Liver (tissue), 3 donors: ENCODE measurements around the gene ZNF74.

ENCODE experiments used
- CTCF ChIP-seq: fragments of 150-350 bp; IDR thresholded peaks from 2 replicates; pipeline ENCODE4 v1.5.1; 2017; ENCODE audit warnings: improper control_type of control experiment, low read depth, low read length; ENCODE audit not compliant: missing input control
- GABPA ChIP-seq, 2 donors: IDR thresholded peaks in 1 of 2; conservative IDR thresholded peaks in 1 of 2; 2 replicates each; pipeline ENCODE4 v1.6.1; 2016; ENCODE audit warnings: antibody characterized with exemption in 2 of 2, mild to moderate bottlenecking in 1 of 2, moderate library complexity in 1 of 2
- HNF4A ChIP-seq, 2 donors: conservative IDR thresholded peaks; 2 replicates each; pipeline ENCODE4 v1.6.1; 2016; ENCODE audit warnings: antibody characterized with exemption in 2 of 2, mild to moderate bottlenecking in 2 of 2
- JUND ChIP-seq, 2 donors: IDR thresholded peaks; 2 replicates each; pipeline ENCODE4 v1.6.1; 2016; ENCODE audit warnings: antibody characterized with exemption in 2 of 2
- RAD21 ChIP-seq, 2 donors: IDR thresholded peaks; 2 replicates each; pipeline ENCODE4 v1.6.1; 2016; ENCODE audit warnings: antibody characterized with exemption in 2 of 2, mild to moderate bottlenecking in 2 of 2
- SP1 ChIP-seq: IDR thresholded peaks from 2 replicates; pipeline ENCODE4 v1.6.1; 2018; ENCODE audit warnings: antibody characterized with exemption, mild to moderate bottlenecking
- TAF1 ChIP-seq: conservative IDR thresholded peaks from 2 replicates; pipeline ENCODE4 v1.6.1; 2016; ENCODE audit warnings: antibody characterized with exemption, mild to moderate bottlenecking
- TF ChIP-seq, protein P1 (sequence below): IDR thresholded peaks from 2 replicates; pipeline ENCODE4 v1.6.1; 2016; ENCODE audit warnings: antibody characterized with exemption, mild to moderate bottlenecking
- donor health status: healthy.
- donor health status: healthy.

GRCh38 chr22:20424932-20425565, 31.1 kb downstream of the ZNF74 start:
- TF ChIP-seq GABPA (IDR thresholded peaks at IDR 0.05 in 1 of 2, conservative IDR thresholded peaks at IDR 0.05 in 1 of 2) (no peak), HNF4A (conservative IDR thresholded peaks at IDR 0.05) (no peak), CTCF (no peak), JUND (IDR thresholded peaks at IDR 0.05) (no peak), SP1 (peak; percentile 39), TAF1 (no peak), RAD21 (IDR thresholded peaks at IDR 0.05) (no peak)
- TF ChIP-seq, protein P1, sequence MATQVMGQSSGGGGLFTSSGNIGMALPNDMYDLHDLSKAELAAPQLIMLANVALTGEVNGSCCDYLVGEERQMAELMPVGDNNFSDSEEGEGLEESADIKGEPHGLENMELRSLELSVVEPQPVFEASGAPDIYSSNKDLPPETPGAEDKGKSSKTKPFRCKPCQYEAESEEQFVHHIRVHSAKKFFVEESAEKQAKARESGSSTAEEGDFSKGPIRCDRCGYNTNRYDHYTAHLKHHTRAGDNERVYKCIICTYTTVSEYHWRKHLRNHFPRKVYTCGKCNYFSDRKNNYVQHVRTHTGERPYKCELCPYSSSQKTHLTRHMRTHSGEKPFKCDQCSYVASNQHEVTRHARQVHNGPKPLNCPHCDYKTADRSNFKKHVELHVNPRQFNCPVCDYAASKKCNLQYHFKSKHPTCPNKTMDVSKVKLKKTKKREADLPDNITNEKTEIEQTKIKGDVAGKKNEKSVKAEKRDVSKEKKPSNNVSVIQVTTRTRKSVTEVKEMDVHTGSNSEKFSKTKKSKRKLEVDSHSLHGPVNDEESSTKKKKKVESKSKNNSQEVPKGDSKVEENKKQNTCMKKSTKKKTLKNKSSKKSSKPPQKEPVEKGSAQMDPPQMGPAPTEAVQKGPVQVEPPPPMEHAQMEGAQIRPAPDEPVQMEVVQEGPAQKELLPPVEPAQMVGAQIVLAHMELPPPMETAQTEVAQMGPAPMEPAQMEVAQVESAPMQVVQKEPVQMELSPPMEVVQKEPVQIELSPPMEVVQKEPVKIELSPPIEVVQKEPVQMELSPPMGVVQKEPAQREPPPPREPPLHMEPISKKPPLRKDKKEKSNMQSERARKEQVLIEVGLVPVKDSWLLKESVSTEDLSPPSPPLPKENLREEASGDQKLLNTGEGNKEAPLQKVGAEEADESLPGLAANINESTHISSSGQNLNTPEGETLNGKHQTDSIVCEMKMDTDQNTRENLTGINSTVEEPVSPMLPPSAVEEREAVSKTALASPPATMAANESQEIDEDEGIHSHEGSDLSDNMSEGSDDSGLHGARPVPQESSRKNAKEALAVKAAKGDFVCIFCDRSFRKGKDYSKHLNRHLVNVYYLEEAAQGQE = no peak
